ENCODE measurements around the gene MUC12. TPM values are rescaled to one million over a fixed set of nuclear protein-coding genes. Genes with fewer than 3 reads are reported as not detected.
A peak's percentile ranks its signal among the peaks of the same experiment; 100 is the strongest.
"Not testable (repeated sequence)": the region's sequence is repeated elsewhere in the genome, so short reads cannot be mapped to it uniquely, and the experiment has no call there.

MUC12 gene
- polyA plus RNA-seq, 3 donors from 2014 or later = 0.96 TPM; not detected in 2

DNA sequence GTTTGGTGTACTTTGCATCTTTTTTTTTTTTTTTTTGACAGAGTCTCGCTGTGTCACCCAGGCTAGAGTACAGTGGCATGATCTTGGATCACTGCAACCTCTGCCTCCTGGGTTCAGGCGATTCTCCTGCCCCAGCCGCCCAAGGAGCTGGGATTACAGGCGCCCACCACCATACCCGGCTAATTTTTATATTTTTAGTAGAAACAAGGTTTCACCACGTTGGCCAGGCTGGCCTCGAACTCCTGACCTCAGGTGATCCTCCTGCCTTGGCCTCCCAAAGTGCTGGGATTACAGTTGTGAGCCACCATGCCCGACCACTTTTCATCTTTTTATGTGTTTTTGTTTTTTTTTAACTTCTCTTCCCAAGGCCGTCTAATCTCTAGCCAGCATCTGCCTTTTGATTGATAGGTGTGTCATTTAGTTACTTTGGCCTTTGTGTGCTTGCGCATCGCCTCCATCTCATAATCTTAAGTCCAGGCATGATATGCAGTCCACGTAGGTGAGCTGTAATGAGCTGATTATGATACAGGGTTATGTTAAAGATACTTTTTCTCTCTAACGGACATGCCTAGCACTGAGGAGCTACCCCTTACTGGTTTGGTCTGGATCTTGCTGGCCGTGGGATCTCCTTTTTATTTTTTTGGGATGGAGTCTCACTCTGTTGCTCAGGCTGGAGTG, 15.0 kb downstream of the MUC12 start:
- not testable (repeated sequence) for H3K36me3 Mint-ChIP-seq; H3K9me3 Mint-ChIP-seq; DNase-seq; H3K27me3 Mint-ChIP-seq (ENCODE audit: low read depth in 3 of 3); H3K4me3 Mint-ChIP-seq; H3K4me1 Mint-ChIP-seq; H3K27ac Mint-ChIP-seq

DNA sequence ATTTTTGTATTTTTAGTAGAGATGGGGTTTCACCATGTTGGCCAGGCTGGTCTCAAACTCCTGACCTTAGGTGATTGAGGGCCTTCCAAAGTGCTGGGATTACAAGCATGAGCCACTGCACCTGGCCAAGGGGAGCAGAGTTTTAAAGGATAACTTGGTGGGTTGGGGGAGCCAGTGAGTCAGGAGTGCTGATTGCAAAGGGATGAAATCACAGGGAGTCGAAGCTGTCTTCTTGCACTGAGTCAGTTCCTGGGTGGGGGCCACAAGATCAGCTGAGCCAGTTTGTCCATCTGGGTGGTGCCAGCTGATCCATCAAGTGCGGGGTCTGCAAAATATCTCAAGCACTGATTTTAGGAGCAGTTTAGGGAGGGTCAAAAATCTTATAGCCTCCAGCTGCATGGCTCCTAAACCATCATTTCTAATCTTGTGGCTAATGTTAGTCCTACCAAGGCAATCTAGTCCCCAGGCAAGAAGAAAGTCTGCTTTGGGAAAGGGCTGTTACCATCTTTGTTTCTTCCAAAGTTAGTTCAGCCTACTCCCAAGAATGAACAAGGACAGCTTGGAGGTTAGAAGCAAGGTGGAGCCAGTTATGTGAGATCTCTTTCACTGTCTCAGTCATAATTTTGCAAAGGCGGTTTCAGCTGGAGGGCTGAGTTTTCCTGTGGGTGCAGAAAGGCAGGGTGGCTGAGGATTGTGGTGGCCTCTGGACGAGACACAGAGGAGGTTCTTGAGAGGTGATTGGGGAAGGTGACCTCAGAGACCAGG, 15.8 kb downstream of the MUC12 start:
- not testable (repeated sequence) for DNase-seq; H3K36me3 Mint-ChIP-seq; H3K9me3 Mint-ChIP-seq; H3K27me3 Mint-ChIP-seq (ENCODE audit: low read depth in 3 of 3); H3K4me3 Mint-ChIP-seq; H3K27ac Mint-ChIP-seq; H3K4me1 Mint-ChIP-seq

DNA sequence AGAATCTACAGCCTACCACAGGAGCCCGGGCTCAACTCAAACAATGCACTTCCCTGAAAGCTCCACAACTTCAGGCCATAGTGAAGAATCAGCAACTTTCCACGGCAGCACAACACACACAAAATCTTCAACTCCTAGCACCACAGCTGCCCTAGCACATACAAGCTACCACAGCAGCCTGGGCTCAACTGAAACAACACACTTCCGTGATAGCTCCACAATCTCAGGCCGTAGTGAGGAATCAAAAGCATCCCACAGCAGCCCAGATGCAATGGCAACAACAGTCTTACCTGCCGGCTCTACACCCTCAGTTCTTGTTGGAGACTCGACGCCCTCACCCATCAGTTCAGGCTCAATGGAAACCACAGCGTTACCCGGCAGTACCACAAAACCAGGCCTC, 22.3 kb downstream of the MUC12 start:
- Mint-ChIP-seq H3K27ac (no peak overlapping the region), H3K4me1 (no peaks in the 10 kb centered on the region), H3K27me3 (ENCODE audit: low read depth in 3 of 3) (no peaks in the 10 kb centered on the region)

DNA sequence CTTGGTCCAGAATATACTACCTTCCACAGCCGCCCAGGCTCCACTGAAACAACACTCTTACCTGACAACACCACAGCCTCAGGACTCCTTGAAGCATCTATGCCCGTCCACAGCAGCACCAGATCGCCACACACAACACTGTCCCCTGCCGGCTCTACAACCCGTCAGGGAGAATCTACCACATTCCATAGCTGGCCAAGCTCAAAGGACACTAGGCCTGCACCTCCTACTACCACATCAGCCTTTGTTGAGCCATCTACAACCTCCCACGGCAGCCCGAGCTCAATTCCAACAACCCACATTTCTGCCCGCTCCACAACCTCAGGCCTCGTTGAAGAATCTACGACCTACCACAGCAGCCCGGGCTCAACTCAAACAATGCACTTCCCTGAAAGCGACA, 22.9 kb downstream of the MUC12 start:
- not testable (repeated sequence) for H3K4me1 Mint-ChIP-seq; H3K4me3 Mint-ChIP-seq; H3K9me3 Mint-ChIP-seq; H3K27me3 Mint-ChIP-seq (ENCODE audit: low read depth in 3 of 3); DNase-seq; H3K36me3 Mint-ChIP-seq; H3K27ac Mint-ChIP-seq

More for the DNA sequence above, 22.3 kb downstream of the MUC12 start:
- H3K36me3 Mint-ChIP-seq = peaks cover 0 to under 1% (median 0%) of the 10 kb centered on the region in 3 donors
- DNase-seq = no peak
- no peak overlapping the region for H3K4me3 Mint-ChIP-seq
- no peaks in the 10 kb centered on the region for H3K9me3 Mint-ChIP-seq

DNA sequence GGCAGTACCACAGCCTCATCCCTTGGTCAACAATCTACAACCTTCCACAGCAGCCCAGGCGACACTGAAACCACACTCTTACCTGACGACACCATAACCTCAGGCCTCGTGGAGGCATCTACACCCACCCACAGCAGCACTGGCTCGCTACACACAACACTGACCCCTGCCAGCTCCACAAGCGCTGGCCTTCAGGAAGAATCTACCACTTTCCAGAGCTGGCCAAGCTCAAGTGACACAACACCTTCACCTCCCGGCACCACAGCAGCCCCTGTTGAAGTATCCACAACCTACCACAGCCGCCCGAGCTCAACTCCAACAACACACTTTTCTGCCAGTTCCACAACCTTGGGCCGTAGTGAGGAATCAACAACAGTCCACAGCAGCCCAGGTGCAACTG, 25.3 kb downstream of the MUC12 start:
- not testable (repeated sequence) for H3K27me3 Mint-ChIP-seq (ENCODE audit: low read depth in 3 of 3); H3K4me1 Mint-ChIP-seq; H3K36me3 Mint-ChIP-seq; H3K9me3 Mint-ChIP-seq; H3K4me3 Mint-ChIP-seq; H3K27ac Mint-ChIP-seq; DNase-seq

DNA sequence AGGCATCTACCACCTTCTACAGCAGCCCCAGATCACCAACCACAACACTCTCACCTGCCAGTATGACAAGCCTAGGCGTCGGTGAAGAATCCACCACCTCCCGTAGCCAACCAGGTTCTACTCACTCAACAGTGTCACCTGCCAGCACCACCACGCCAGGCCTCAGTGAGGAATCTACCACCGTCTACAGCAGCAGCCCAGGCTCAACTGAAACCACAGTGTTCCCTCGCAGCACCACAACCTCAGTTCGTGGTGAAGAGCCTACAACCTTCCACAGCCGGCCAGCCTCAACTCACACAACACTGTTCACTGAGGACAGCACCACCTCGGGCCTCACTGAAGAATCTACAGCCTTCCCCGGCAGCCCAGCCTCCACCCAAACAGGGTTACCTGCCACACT, 29.2 kb downstream of the MUC12 start:
- not testable (repeated sequence) for H3K4me3 Mint-ChIP-seq; H3K36me3 Mint-ChIP-seq; H3K4me1 Mint-ChIP-seq; H3K27me3 Mint-ChIP-seq (ENCODE audit: low read depth in 3 of 3); H3K27ac Mint-ChIP-seq; DNase-seq; H3K9me3 Mint-ChIP-seq

DNA sequence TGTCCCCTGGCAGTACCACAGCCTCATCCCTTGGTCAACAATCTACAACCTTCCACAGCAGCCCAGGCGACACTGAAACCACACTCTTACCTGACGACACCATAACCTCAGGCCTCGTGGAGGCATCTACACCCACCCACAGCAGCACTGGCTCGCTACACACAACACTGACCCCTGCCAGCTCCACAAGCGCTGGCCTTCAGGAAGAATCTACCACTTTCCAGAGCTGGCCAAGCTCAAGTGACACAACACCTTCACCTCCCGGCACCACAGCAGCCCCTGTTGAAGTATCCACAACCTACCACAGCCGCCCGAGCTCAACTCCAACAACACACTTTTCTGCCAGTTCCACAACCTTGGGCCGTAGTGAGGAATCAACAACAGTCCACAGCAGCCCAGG, 30.0 kb downstream of the MUC12 start:
- H3K36me3 Mint-ChIP-seq; H3K27ac Mint-ChIP-seq; H3K4me1 Mint-ChIP-seq; H3K27me3 Mint-ChIP-seq (ENCODE audit: low read depth in 3 of 3); H3K9me3 Mint-ChIP-seq; DNase-seq; H3K4me3 Mint-ChIP-seq: not testable (repeated sequence)

GRCh38 chr7:101000025-101000424, 30.7 kb downstream of the MUC12 start:
- not testable (repeated sequence) for H3K9me3 Mint-ChIP-seq; H3K27me3 Mint-ChIP-seq (ENCODE audit: low read depth in 3 of 3); H3K36me3 Mint-ChIP-seq; H3K4me3 Mint-ChIP-seq; H3K27ac Mint-ChIP-seq; H3K4me1 Mint-ChIP-seq
- DNase-seq = peak in 1 of 3 donors; percentile 2

DNA sequence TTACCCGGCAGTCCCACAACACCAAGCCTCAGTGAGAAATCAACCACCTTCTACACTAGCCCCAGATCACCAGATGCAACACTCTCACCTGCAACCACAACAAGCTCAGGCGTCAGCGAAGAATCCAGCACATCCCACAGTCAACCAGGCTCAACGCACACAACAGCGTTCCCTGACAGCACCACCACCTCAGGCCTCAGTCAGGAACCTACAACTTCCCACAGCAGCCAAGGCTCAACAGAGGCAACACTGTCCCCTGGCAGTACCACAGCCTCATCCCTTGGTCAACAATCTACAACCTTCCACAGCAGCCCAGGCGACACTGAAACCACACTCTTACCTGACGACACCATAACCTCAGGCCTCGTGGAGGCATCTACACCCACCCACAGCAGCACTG, 33.0 kb downstream of the MUC12 start:
- H3K36me3 Mint-ChIP-seq; H3K9me3 Mint-ChIP-seq; H3K27ac Mint-ChIP-seq; H3K4me3 Mint-ChIP-seq; H3K27me3 Mint-ChIP-seq (ENCODE audit: low read depth in 3 of 3); H3K4me1 Mint-ChIP-seq: not testable (repeated sequence)
- DNase-seq = peak in 1 of 3 donors; percentile 2

DNA sequence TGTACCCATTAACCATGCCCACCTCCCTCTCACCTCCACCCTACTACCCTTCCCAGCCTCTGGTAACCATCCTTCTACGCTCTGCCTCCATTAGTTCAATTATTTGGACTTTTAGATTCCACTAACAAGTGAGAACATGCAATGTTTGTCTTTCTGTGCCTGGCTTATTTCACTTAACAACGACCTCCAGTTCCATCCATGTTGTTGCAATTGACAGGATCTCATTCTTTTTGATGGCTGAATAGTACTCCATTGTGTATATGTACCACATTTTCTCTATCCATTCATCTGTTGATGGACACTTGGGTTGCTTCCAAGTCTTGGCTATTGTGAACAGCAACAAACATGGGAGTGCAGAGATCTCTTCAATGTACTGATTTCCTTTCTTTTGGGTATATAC, 38.0 kb downstream of the MUC12 start:
- peaks cover 7 to 17% (median 13%) of the 10 kb centered on the region in 3 donors for H3K36me3 Mint-ChIP-seq
- H3K9me3 Mint-ChIP-seq; H3K27me3 Mint-ChIP-seq (ENCODE audit: low read depth in 3 of 3); H3K27ac Mint-ChIP-seq; H3K4me3 Mint-ChIP-seq; H3K4me1 Mint-ChIP-seq; DNase-seq: not testable (repeated sequence)

DNA sequence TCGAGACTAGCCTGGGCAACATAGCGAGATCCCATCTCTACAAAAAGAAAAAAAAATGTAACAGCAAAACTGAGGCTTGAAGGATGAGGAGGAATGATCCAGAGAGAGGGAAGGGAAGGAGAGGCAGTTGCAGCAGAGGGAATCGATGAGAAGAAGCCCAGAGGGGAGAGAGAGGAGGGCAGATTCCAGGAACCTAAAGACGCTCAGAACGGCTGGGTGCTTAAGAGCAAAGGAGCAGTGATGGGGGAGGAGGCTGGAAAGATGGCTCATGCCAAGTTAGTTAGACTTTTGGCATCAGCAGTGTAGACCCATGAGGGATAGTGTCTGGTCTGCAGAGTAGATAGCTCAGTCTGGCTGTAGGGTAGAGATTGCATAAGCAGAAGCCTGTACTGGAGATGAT, 40.3 kb downstream of the MUC12 start:
- H3K27ac Mint-ChIP-seq = no peak overlapping the region
- peaks cover 0 to 5% (median 0%) of the 10 kb centered on the region in 3 donors for H3K27me3 Mint-ChIP-seq (ENCODE audit: low read depth in 3 of 3)
- H3K9me3 Mint-ChIP-seq = peaks cover 0 to 5% (median 0%) of the 10 kb centered on the region in 6 donors
- peaks cover 8 to 21% (median 17%) of the 10 kb centered on the region in 3 donors for H3K36me3 Mint-ChIP-seq
- H3K4me3 Mint-ChIP-seq = no peak overlapping the region
- no peak for DNase-seq
- no peaks in the 10 kb centered on the region for H3K4me1 Mint-ChIP-seq

DNA sequence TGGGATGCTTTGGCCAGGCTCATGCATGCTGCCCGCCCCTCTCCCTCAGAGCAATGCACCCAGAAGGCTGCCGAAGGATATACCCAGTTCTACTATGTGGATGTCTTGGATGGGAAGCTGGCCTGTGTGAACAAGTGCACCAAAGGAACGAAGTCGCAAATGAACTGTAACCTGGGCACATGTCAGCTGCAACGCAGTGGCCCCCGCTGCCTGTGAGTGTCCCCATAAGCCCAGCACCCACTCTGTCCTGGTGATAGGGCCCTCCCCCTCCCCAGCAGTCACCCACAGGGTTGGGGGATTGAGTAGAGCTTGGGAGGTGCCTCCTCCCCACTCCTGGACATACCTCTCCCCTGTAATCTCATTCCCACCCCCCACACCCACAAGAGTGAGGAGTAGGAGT, 43.6 kb downstream of the MUC12 start:
- DNase-seq = no peak
- Mint-ChIP-seq H3K9me3 (peaks cover 0 to 2% (median 0%) of the 10 kb centered on the region in 6 donors), H3K27ac (no peak overlapping the region), H3K4me3 (no peak overlapping the region), H3K4me1 (peaks cover 0 to 17% of the 10 kb centered on the region in 2 donors), H3K27me3 (ENCODE audit: low read depth in 3 of 3) (peaks cover 0 to 7% (median 3%) of the 10 kb centered on the region in 3 donors), H3K36me3 (peaks cover 8 to 21% (median 17%) of the 10 kb centered on the region in 3 donors)

DNA sequence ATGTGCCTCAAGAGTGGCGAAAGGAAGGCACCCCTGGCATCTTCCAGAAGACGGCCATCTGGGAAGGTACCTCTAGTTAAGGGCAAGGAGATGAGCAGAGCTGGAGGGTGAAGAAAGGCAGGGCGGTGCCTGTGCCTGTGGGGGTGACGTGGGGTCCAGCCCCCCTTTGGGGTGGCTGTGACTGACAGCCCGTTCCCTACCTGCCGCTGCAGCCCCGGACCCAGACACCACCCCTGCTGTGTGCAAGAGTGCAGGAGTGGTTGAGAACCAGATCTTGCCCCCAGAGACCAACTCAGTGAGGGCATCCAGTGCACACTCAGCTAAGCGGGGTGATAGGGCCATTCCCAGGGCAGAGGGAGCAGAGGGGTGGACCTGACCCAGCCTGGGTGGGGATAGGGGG, 46.3 kb downstream of the MUC12 start:
- Mint-ChIP-seq H3K27me3 (ENCODE audit: low read depth in 3 of 3) (peaks cover 0 to 3% (median 2%) of the 10 kb centered on the region in 3 donors), H3K27ac (peak overlapping the region in 4 of 6 donors; percentile 23 to 86 (median 40)), H3K4me3 (peak overlapping the region; percentile 51 to 95 (median 61)), H3K9me3 (peaks cover 0 to 2% (median 0%) of the 10 kb centered on the region in 6 donors), H3K4me1 (peaks cover 0 to 19% of the 10 kb centered on the region in 2 donors), H3K36me3 (peaks cover 8 to 13% (median 11%) of the 10 kb centered on the region in 3 donors)
- no peak for DNase-seq

DNA sequence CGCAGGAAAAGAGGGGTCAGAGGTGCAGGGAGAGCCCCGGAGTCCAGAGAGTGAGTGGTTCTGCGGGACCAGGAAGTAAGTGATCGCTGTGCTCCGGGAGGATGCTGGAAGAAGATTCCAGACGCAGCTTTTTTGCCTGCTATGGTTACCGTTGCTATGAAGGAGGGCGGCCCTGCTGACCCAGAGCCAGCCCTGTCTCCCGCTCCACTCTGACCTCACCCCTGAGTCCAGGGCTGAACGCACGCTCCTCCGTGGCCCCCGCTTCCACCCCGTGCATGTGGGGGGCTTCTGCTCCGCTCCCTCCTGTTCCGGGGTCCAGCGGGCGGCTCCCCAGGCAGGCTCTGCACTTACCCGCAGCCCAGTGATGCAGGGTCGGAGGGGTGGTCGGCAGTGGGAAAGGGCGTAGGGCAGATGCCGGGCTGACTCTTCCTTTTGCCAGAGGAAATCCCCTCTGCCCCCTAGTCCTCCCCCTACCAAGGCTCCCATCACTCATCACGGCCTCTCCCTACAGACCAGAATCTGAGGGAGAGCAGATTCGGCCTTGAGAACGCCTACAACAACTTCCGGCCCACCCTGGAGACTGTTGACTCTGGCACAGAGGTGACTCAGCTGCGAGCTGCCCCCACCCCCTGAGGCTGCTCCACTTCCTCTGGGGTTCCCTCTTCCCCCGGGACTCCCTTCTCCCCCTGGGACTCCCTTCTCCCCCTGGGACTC, 47.9 kb downstream of the MUC12 start:
- peak; percentile 36 to 57 (median 53) for DNase-seq
- Mint-ChIP-seq H3K27me3 (ENCODE audit: low read depth in 3 of 3) (peaks cover 0 to 4% (median 3%) of the 10 kb centered on the region in 3 donors), H3K27ac (peak overlapping the region; percentile 84 to 93 (median 90)), H3K4me1 (peaks cover 0 to 19% of the 10 kb centered on the region in 2 donors), H3K36me3 (peaks cover 3 to 5% (median 4%) of the 10 kb centered on the region in 3 donors), H3K4me3 (peak overlapping the region; percentile 86 to 95 (median 91)), H3K9me3 (peaks cover 0 to 2% (median 0%) of the 10 kb centered on the region in 6 donors)
